NK-92 treated with Interleukin-12 subunit alpha and Interleukin-12 subunit beta, amount 100 ng/mL, for 24 hours (cell line): ENCODE data around the gene MUC5B.
"Not testable (repeated sequence)": the region's sequence is repeated elsewhere in the genome, so short reads cannot be mapped to it uniquely, and the experiment has no call there.

Experiments
- DNase-seq: peaks from one replicate; lab custom pipeline; 2025; lab: John Stamatoyannopoulos, UW

MUC5B gene, protein sequence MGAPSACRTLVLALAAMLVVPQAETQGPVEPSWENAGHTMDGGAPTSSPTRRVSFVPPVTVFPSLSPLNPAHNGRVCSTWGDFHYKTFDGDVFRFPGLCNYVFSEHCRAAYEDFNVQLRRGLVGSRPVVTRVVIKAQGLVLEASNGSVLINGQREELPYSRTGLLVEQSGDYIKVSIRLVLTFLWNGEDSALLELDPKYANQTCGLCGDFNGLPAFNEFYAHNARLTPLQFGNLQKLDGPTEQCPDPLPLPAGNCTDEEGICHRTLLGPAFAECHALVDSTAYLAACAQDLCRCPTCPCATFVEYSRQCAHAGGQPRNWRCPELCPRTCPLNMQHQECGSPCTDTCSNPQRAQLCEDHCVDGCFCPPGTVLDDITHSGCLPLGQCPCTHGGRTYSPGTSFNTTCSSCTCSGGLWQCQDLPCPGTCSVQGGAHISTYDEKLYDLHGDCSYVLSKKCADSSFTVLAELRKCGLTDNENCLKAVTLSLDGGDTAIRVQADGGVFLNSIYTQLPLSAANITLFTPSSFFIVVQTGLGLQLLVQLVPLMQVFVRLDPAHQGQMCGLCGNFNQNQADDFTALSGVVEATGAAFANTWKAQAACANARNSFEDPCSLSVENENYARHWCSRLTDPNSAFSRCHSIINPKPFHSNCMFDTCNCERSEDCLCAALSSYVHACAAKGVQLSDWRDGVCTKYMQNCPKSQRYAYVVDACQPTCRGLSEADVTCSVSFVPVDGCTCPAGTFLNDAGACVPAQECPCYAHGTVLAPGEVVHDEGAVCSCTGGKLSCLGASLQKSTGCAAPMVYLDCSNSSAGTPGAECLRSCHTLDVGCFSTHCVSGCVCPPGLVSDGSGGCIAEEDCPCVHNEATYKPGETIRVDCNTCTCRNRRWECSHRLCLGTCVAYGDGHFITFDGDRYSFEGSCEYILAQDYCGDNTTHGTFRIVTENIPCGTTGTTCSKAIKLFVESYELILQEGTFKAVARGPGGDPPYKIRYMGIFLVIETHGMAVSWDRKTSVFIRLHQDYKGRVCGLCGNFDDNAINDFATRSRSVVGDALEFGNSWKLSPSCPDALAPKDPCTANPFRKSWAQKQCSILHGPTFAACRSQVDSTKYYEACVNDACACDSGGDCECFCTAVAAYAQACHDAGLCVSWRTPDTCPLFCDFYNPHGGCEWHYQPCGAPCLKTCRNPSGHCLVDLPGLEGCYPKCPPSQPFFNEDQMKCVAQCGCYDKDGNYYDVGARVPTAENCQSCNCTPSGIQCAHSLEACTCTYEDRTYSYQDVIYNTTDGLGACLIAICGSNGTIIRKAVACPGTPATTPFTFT (N-terminal part only)

DNA sequence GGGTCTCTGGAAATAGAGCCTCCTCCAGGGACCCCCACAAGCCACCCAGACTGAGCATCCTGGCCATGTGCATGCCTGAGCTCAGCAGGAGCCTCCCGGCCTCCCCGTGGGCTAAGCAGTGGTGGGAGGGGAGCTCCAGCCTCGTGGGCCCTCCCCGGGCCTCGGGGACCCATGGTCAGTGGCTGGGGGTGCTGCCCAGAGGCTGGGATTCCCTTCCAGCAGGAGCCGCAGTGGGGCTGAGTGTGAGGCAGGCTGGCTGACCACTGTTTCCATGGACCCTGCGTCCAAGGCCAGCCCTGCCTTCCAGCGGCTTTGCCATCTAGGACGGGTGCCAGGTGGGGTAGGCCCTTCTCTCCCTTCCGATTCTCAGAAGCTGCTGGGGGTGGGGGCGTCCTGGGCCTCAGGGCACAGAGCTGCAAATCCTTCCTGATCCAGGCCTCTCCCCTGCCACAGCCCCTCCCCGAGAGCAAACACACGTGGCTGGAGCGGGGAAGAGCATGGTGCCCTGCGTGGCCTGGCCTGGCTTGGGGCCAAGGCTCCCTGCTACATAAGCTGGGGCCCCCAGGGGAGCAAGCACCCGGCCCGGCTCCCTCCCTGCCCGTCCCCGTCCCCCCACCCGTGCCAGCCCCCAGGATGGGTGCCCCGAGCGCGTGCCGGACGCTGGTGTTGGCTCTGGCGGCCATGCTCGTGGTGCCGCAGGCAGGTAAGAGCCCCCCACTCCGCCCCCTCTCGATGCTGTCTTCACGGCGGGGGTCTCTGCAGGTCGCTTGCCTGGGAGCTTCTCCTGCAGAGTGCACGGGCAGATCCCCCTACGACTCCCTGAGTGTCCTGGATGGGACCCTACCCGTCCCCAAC lies at the start of gene MUC5B:
MUC5B (plus strand) TSS at position 576 of the 855 bp plus-strand sequence; CDS start at position 634, 58 bp downstream.
- no peak for DNase-seq

GRCh38 chr11:1173396-1173795 lies 49.5 kb upstream of the MUC5B start:
- DNase-seq = not testable (repeated sequence)

GRCh38 chr11:1174441-1175370 lies 48.2 kb upstream of the MUC5B start:
- DNase-seq = no peak

DNA sequence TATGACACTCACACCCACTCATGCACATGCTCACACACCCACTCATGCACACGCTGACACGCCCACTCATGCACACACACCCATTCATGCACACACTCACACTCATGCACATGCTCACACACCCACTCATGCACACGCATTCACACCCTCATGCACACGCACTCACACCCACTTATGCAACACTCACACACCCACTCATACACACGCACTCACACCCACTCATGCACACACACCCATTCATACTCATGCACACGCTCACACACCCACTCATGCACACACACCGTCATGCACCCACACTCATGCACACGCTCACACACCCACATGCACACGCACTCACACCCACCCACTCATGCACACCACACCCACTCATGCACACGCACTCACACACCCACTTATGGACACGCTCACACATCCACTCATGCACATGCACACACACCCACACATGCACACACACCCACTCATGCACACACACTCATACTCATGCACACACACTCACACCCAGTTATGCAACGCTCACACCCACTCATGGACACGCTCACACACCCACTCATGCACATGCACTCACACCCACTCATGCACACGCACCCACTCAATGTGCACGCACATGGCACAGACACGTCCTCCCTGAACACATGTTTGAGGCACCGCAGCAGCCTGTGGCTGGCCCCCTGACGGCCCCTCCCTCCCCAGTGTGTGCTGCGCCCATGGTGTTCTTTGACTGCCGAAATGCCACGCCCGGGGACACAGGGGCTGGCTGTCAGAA lies 47.2 kb upstream of the MUC5B start:
- DNase-seq = no peak

DNA sequence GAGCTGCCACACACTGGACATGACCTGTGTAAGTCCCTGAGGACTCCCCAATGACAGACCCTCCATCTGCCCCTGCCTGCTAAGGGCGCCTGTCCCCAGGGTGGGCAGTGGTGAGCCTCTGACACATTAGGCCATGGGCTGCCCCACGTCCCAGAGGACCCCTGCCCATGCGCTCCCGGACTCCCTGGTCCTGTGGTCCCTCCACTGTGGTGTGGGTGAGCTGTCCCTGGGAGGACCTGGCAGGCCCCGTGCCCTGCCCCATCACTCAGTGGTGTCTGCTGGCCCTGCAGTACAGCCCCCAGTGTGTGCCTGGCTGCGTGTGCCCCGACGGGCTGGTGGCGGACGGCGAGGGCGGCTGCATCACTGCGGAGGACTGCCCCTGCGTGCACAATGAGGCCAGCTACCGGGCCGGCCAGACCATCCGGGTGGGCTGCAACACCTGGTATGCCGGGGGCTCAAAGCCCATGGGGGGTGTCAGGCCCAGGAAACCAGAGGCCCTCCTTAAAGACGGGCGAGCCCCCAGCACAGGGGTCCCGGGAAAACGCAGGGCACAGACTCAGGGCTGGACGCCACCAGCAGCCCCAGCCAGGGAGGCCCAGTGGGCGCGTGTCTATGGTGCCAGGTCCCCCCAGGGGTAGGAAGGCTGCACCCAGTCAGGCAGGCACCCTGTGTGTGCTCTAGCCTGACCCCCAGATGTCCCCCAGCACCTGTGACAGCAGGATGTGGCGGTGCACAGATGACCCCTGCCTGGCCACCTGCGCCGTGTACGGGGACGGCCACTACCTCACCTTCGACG lies 46.4 kb upstream of the MUC5B start:
- no peak for DNase-seq

GRCh38 chr11:1177020-1177770 lies 45.7 kb upstream of the MUC5B start:
- no peak for DNase-seq

- no peak for DNase-seq
Measured at GRCh38 chr11:1177771-1178090, 45.1 kb upstream of the MUC5B start.

GRCh38 chr11:1178201-1178885 lies 44.5 kb upstream of the MUC5B start:
- DNase-seq = no peak

GRCh38 chr11:1178906-1179305 lies 44.0 kb upstream of the MUC5B start:
- DNase-seq = no peak

- DNase-seq = no peak
Measured at GRCh38 chr11:1179641-1180040, 43.2 kb upstream of the MUC5B start.

GRCh38 chr11:1180171-1180570 lies 42.7 kb upstream of the MUC5B start:
- DNase-seq = no peak

DNA sequence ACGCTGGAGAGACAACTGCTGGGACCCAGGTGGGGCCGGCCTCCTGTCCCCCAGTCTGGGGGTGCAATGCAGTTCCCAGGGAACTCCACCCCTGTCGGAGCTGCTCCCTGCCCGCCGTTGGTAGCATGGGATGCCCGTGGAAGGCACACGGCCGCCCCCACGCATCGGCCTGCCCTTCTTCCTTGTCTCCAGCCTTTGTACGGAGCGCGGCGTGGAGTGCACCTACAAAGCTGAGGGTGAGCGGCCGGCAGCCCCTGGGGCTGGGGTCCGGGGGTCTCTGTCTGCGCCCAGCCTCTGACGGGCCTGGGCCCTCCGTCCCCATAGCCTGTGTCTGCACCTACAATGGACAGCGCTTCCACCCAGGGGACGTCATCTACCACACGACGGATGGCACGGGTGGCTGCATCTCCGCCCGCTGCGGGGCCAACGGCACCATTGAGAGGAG lies 41.9 kb upstream of the MUC5B start:
- DNase-seq = no peak

- DNase-seq = no peak
Measured at GRCh38 chr11:1181420-1181819, 41.4 kb upstream of the MUC5B start.

DNA sequence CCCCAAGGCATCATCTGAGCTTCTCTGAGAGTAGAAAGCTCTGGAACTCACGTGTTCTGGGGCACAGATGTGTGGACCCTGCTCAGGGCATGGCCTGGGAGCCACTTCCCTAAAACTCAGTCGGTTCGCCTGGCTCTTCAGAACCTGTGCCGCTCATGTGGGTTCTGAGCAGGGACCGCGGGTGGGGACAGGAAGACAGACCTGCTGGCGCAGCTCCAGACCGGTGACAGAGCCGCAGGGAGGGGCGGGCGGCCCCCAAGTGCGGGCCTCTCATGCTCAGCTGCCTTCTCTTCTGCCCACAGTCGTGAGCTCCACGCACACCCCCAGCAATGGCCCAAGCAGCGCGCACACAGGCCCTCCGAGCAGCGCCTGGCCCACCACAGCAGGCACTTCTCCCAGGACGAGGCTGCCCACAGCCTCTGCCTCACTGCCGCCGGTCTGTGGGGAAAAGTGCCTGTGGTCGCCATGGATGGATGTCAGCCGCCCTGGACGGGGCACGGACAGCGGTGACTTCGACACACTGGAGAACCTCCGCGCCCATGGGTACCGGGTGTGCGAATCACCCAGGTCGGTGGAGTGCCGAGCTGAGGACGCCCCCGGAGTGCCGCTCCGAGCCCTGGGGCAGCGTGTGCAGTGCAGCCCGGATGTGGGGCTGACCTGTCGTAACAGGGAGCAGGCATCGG lies 40.9 kb upstream of the MUC5B start:
- DNase-seq = no peak

DNA sequence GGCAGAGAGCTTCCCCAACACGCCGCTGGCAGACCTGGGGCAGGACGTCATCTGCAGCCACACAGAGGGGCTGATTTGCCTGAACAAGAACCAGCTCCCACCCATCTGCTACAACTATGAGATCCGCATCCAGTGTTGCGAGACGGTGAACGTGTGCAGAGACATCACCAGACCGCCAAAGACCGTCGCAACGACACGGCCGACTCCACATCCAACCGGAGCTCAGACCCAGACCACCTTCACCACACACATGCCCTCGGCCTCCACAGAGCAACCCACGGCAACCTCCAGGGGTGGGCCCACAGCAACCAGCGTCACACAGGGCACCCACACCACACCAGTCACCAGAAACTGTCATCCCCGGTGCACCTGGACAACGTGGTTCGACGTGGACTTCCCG lies 38.7 kb upstream of the MUC5B start:
- DNase-seq = not testable (repeated sequence)

- DNase-seq = not testable (repeated sequence)
Measured at GRCh38 chr11:1188451-1189130, 34.3 kb upstream of the MUC5B start.
